ENCODE data around the gene NOL11.
"Not testable (repeated sequence)": the region's sequence is repeated elsewhere in the genome, so short reads cannot be mapped to it uniquely, and the experiment has no call there.

Gene NOL11

GRCh38 chr17:67747681-67748235 is 30.0 kb downstream of the NOL11 start:
- H3K27me3 Mint-ChIP-seq: no peaks in the 10 kb centered on the region
- H3K4me1 Mint-ChIP-seq: no peaks in the 10 kb centered on the region
- H3K27ac Mint-ChIP-seq (ENCODE audit: low read depth): no peak overlapping the region
- peaks cover 47% of the 10 kb centered on the region for H3K36me3 Mint-ChIP-seq (ENCODE audit: insufficient read depth)
- ATAC-seq (replicated peaks; ENCODE audit: extremely low read depth, poor library complexity, severe bottlenecking) (no peak), DNase-seq (ENCODE audit: low spot score in 2 of 2) (no peak)
- no peak overlapping the region for H3K4me3 Mint-ChIP-seq
- H3K9me3 Mint-ChIP-seq: no peaks in the 10 kb centered on the region

- ATAC-seq (replicated peaks; ENCODE audit: extremely low read depth, poor library complexity, severe bottlenecking): no peak
- no peak for DNase-seq (ENCODE audit: low spot score in 2 of 2)
- H3K27ac Mint-ChIP-seq (ENCODE audit: low read depth): no peak overlapping the region
- H3K36me3 Mint-ChIP-seq (ENCODE audit: insufficient read depth): peaks cover 30% of the 10 kb centered on the region
- H3K4me1 Mint-ChIP-seq: peaks cover 5% of the 10 kb centered on the region
- no peaks in the 10 kb centered on the region for H3K27me3 Mint-ChIP-seq
- no peak overlapping the region for H3K4me3 Mint-ChIP-seq
- H3K9me3 Mint-ChIP-seq: no peaks in the 10 kb centered on the region
These were observed 32.3 kb downstream of the NOL11 start for GRCh38 chr17:67750067-67750466.

DNA sequence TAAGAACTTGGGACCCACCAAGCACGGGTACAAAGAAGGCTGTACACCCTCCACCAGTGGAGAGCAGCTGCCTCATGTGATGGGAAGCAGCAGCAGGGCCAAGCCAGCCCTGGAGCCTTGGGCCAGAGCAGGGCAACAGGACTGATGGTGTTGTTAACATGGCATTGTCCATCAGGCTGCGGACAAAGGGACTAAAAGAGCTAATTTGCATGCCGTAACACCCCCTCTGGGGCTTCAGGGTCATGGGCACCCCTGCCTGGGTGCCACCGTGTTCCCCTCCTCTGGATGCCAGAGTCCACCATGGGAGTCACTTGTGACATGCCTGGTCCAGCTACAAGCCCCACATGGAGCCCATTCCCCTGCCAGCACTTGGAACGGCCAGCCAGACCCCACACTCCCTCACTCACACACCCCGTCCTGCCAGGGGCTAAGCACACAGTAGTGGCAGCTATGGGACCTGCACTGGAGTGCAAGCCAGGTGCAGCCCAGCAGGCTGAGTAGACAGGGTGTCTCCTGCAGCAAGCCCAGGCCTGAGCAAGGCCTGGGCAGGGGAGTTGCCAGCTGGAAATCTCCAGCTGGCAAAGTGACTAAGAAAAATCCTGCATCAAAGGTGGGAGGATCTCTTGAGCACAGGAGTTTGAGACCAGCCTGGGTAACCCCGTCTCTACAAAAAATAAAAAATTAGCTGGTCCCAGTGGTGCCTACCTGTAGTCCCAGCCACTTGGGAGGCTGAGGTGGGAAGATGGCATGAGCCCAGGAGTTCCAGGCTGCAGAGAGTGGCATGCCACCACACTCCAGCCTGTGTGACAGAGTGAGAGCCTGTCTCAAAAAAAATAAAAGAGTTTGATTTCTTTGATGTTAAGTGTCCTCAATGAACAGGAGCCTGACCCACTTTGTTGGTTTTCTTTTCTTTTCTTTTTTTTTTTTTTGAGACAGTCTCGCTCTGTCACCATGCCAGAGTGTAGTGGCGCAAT is 33.7 kb downstream of the NOL11 start:
- H3K27me3 Mint-ChIP-seq: no peaks in the 10 kb centered on the region
- H3K4me3 Mint-ChIP-seq: no peak overlapping the region
- H3K4me1 Mint-ChIP-seq: peaks cover 10% of the 10 kb centered on the region
- H3K9me3 Mint-ChIP-seq: no peaks in the 10 kb centered on the region
- H3K36me3 Mint-ChIP-seq (ENCODE audit: insufficient read depth): peaks cover 20% of the 10 kb centered on the region
- no peak overlapping the region for H3K27ac Mint-ChIP-seq (ENCODE audit: low read depth)
- no peak for ATAC-seq (replicated peaks; ENCODE audit: extremely low read depth, poor library complexity, severe bottlenecking)
- DNase-seq (ENCODE audit: low spot score in 2 of 2): no peak

DNA sequence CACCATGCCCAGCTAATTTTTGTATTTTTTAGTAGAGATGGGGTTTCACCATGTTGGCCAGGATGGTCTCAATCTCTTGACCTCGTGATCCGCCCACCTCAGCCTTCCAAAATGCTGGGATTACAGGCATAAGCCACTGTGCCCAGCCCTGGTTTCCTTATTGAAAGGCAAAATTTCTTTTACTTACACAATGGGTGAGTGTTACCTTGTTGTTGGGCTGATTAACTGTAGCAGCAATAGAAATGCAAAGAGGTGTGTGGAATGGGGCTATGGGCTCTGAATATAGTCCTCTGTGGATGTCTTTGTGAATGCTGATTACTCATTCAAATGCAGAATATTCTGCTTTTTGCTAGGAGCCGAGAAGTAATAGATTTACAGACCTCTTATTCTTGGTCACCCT is 34.4 kb downstream of the NOL11 start:
- not testable (repeated sequence) for H3K4me3 Mint-ChIP-seq; DNase-seq (ENCODE audit: low spot score in 2 of 2); H3K9me3 Mint-ChIP-seq; ATAC-seq (replicated peaks; ENCODE audit: extremely low read depth, poor library complexity, severe bottlenecking); H3K27ac Mint-ChIP-seq (ENCODE audit: low read depth); H3K27me3 Mint-ChIP-seq
- Mint-ChIP-seq H3K4me1 (peaks cover 10% of the 10 kb centered on the region), H3K36me3 (ENCODE audit: insufficient read depth) (peaks cover 17% of the 10 kb centered on the region)

GRCh38 chr17:67753026-67753425 is 35.3 kb downstream of the NOL11 start:
- Mint-ChIP-seq H3K9me3 (no peaks in the 10 kb centered on the region), H3K4me3 (no peak overlapping the region), H3K27ac (ENCODE audit: low read depth) (no peak overlapping the region), H3K4me1 (peaks cover 10% of the 10 kb centered on the region), H3K27me3 (no peaks in the 10 kb centered on the region), H3K36me3 (ENCODE audit: insufficient read depth) (peaks cover 9% of the 10 kb centered on the region)
- DNase-seq (ENCODE audit: low spot score in 2 of 2) (no peak), ATAC-seq (replicated peaks; ENCODE audit: extremely low read depth, poor library complexity, severe bottlenecking) (no peak)

DNA sequence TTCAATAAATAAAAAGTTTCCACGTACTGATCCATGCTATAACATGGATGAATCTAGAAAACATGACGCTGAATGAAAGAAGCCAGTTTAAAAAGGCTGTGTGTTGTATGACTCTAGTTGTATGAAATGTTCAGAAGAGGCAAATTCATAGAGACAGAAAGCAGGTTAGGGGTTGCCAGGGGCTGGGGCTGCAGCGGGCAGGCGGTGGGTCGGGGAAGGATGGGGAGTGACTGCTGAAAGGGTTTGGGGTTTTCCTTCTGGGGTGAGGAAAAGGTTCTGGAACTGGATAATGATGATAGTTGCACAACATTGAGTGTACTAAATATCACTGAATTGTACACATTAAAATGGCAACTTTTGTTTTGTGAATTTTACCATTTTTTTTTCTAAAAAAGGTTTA is 36.3 kb downstream of the NOL11 start:
- ATAC-seq (replicated peaks; ENCODE audit: extremely low read depth, poor library complexity, severe bottlenecking) (no peak), DNase-seq (ENCODE audit: low spot score in 2 of 2) (no peak)
- Mint-ChIP-seq H3K36me3 (ENCODE audit: insufficient read depth) (peaks cover 6% of the 10 kb centered on the region), H3K27me3 (no peaks in the 10 kb centered on the region), H3K4me3 (no peak overlapping the region), H3K27ac (ENCODE audit: low read depth) (no peak overlapping the region), H3K4me1 (peaks cover 10% of the 10 kb centered on the region), H3K9me3 (no peaks in the 10 kb centered on the region)

- H3K9me3 Mint-ChIP-seq; H3K36me3 Mint-ChIP-seq (ENCODE audit: insufficient read depth); DNase-seq (ENCODE audit: low spot score in 2 of 2); H3K27ac Mint-ChIP-seq (ENCODE audit: low read depth); H3K27me3 Mint-ChIP-seq; H3K4me3 Mint-ChIP-seq; ATAC-seq (replicated peaks; ENCODE audit: extremely low read depth, poor library complexity, severe bottlenecking): not testable (repeated sequence)
- peaks cover 10% of the 10 kb centered on the region for H3K4me1 Mint-ChIP-seq
These were observed 37.0 kb downstream of the NOL11 start for GRCh38 chr17:67754686-67755085.

- H3K4me3 Mint-ChIP-seq; H3K27ac Mint-ChIP-seq (ENCODE audit: low read depth); ATAC-seq (replicated peaks; ENCODE audit: extremely low read depth, poor library complexity, severe bottlenecking): not testable (repeated sequence)
These were observed 39.0 kb downstream of the NOL11 start for GRCh38 chr17:67756766-67757165.

GRCh38 chr17:67759355-67760171 is 41.8 kb downstream of the NOL11 start:
- Mint-ChIP-seq H3K9me3 (no peaks in the 10 kb centered on the region), H3K4me3 (no peak overlapping the region), H3K4me1 (peaks cover 5% of the 10 kb centered on the region), H3K27me3 (no peaks in the 10 kb centered on the region), H3K27ac (ENCODE audit: low read depth) (no peak overlapping the region), H3K36me3 (ENCODE audit: insufficient read depth) (peaks cover 1% of the 10 kb centered on the region)
- no peak for ATAC-seq (replicated peaks; ENCODE audit: extremely low read depth, poor library complexity, severe bottlenecking)
- no peak for DNase-seq (ENCODE audit: low spot score in 2 of 2)

More at GRCh38 chr17:67756766-67757165, 39.0 kb downstream of the NOL11 start:
- DNase-seq (ENCODE audit: low spot score in 2 of 2); H3K27me3 Mint-ChIP-seq; H3K9me3 Mint-ChIP-seq; H3K36me3 Mint-ChIP-seq (ENCODE audit: insufficient read depth): not testable (repeated sequence)
- H3K4me1 Mint-ChIP-seq: peaks cover 10% of the 10 kb centered on the region

- no peak for ATAC-seq (replicated peaks; ENCODE audit: extremely low read depth, poor library complexity, severe bottlenecking)
- Mint-ChIP-seq H3K27me3 (no peaks in the 10 kb centered on the region), H3K27ac (ENCODE audit: low read depth) (no peak overlapping the region), H3K4me1 (no peaks in the 10 kb centered on the region), H3K36me3 (ENCODE audit: insufficient read depth) (peaks cover 1% of the 10 kb centered on the region), H3K9me3 (no peaks in the 10 kb centered on the region), H3K4me3 (no peak overlapping the region)
- DNase-seq (ENCODE audit: low spot score in 2 of 2): no peak
These were observed 47.9 kb downstream of the NOL11 start for GRCh38 chr17:67765623-67766022.

DNA sequence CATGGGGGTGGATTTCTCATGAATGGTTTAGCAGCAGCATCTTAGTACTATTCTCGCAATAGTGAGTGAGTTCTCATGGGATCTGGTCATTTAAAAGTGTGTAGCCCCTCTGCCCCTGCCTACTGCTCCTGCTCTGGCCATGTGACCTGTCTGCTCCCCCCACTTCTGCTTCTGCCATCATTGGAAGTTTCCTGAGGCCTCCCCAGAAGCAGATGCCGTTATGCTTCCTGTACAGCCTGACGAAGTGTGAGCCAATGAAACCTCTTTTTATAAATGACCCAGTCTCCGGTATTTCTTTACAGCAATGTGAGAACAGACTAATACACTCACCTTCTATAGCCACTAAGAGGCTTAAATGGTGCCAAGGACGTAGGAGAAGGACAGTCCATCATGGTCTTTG is 51.5 kb downstream of the NOL11 start:
- ATAC-seq (replicated peaks; ENCODE audit: extremely low read depth, poor library complexity, severe bottlenecking): no peak
- no peaks in the 10 kb centered on the region for H3K4me1 Mint-ChIP-seq
- no peak overlapping the region for H3K27ac Mint-ChIP-seq (ENCODE audit: low read depth)

GRCh38 chr17:67770539-67770938 is 52.8 kb downstream of the NOL11 start:
- H3K36me3 Mint-ChIP-seq (ENCODE audit: insufficient read depth): peaks cover 1% of the 10 kb centered on the region
- no peaks in the 10 kb centered on the region for H3K4me1 Mint-ChIP-seq
- no peak overlapping the region for H3K4me3 Mint-ChIP-seq
- DNase-seq (ENCODE audit: low spot score in 2 of 2) (no peak), ATAC-seq (replicated peaks; ENCODE audit: extremely low read depth, poor library complexity, severe bottlenecking) (no peak)
- H3K27me3 Mint-ChIP-seq: no peaks in the 10 kb centered on the region
- no peak overlapping the region for H3K27ac Mint-ChIP-seq (ENCODE audit: low read depth)
- H3K9me3 Mint-ChIP-seq: no peaks in the 10 kb centered on the region

More for the DNA sequence above, 51.5 kb downstream of the NOL11 start:
- Mint-ChIP-seq H3K4me3 (no peak overlapping the region), H3K9me3 (no peaks in the 10 kb centered on the region), H3K27me3 (no peaks in the 10 kb centered on the region), H3K36me3 (ENCODE audit: insufficient read depth) (peaks cover 1% of the 10 kb centered on the region)
- no peak for DNase-seq (ENCODE audit: low spot score in 2 of 2)
